GM19463 (cell line): ENCODE data around the gene SPG21.

ENCODE experiments used
- ATAC-seq: cut with Tn5 transposase; IDR thresholded peaks from one replicate; pipeline ENCODE4 v1.9.1; 2021; ENCODE audit warnings: mild to moderate bottlenecking, moderate library complexity; ENCODE audit not compliant: unreplicated experiment

Gene SPG21

GRCh38 chr15:64993290-64993689 is 3.6 kb upstream of the SPG21 start:
- no peak for ATAC-seq

DNA sequence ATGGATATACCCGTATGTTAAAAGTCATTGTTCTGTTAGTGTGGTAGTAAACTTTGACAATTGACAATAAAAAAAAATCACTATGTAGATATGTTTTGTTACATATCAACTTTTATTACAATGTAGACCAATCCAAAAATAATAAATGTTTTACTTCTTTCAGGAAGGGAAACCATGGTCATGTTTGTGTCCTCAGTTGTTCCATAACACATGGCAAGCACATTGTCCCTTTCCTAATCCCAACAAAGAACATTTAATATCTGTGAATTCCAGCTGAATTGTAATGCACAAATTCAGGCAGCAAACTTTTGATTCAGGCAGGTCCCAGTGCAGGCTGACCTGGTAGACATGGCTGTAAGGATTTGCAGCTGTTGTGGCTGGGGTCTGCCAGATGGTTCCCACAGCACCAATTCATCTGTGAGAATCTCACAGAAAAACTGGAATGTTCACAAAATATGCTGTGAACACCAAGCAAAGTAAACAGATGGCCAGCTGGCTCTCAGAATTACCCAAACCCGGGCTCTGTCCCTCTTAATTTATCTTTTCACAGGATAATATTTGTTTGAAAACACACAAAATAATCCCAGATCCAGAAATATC is 1.9 kb upstream of the SPG21 start:
- ATAC-seq = no peak

DNA sequence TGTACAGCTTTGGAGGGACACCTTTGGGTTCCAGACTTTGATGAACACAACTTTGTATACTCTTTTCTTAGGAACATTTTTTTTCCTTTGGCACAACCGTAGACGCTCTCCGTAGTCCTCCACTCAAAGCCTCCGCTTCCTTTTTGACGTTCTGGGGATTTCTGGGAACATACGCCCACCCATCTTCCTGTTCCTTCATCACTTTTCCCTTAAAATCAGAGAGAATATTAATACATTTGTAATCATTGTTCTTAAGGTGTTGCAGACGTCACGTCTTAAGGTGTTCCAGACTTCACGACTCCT is 405 bp upstream of the SPG21 start:
- no peak for ATAC-seq

DNA sequence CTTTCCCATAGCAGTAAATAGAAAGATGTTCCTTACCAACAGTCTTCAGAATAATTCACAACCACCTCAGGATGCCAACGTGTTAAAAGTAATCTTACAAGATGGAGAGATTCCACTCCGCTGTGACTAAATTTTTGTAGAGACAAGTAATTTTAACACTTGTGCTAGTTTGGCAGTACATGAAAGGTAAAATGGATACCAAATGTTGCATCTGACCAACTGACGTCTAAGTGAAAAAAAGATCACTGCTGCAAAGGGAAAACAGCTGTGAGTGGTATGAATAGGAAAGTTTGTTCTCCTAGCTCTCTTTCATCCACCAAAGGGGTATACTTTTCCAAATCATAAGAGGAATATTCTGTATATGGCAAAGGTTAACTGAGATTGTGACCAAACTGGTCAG is 2.6 kb downstream of the SPG21 start:
- no peak for ATAC-seq

- ATAC-seq = no peak
Measured at GRCh38 chr15:64985366-64986033, 4.2 kb downstream of the SPG21 start.

GRCh38 chr15:64982472-64982871 is 7.2 kb downstream of the SPG21 start:
- ATAC-seq = no peak

DNA sequence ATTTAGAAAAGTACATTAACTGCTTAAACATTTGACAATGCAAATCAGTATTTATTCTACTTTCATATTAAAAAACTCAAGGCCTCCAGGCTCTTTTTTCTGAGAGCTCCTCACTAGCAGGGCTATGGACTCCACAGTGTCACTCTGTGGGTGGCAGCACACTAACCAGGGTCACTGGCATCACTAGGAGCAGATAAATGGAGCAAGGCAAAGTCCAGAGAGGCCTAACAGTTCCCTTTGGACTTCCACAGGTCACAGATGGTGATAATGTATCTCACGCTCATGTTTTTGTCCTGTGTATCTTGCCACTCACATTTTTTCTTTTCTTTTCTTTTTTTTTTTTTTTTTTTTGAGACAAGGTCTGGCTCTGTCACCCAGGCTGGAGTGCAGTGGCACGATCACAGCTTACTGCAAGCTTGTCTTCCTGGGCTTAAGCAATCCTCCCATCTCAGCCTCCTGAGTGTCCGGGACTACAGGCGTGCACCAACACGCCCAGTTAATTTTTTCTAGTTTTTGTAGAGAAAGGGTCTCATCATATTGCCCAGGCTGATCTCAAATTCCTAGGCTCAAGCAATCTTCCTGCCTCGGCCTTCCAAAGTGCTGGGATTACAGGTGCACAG is 7.8 kb downstream of the SPG21 start:
- ATAC-seq = no peak

DNA sequence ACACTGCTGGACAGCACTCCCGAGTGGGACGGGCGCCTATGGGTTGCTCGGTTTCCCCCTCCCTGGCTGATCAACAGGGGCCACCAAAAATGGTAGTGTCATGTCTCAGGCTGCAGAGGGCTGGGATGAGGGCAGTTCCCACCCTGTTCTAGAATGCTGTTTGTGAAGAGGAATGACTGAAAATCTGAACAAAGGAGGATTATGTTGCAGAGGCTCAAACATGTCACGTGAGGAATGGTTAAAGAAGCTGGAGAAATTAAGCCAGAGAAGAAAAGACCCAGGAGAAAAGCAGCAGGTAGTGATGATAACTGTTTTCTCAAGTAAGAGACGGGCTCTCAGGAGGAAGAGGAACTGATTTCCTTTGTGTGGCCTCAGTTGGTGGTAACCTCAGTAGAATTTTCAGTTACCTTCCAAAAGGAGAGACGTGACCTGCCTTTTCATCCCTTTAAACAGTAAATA is 10.4 kb downstream of the SPG21 start:
- no peak for ATAC-seq

DNA sequence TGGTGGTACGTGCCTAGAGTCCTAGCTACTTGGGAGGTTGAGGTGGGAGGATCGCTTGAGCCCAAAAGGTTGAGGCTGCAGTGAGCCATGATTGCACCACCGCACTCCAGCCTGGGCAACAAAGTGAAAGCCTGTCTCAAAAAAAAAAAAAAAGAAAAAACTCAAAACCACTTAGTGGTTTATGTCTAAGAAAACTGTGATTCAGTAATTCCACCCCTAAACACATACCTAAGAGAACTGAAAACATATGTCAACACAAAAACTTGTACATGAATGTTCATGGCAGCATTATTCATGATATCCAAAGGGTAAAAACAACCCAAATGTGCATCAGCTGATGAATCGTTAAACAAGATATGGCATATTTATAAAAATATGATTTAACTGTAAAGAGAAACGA is 14.3 kb downstream of the SPG21 start:
- ATAC-seq = no peak

DNA sequence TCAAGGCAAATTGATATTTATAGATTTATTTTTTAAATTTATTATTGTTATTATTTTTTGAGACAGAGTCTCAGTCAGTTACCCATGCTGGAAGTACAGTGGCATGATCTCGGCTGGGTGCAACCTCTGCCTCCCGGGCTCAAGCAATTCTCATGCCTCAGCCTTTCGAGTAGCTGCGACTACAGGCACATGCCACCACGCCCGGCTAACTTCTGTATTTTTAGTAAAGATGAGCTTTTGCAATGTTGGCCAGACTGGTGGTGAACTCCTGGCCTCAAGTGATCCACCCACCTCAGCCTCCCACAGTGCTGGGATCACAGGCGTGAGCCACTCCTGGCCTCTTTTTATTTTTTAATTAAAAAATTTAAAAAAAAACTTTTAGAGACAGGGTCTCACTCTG is 19.0 kb downstream of the SPG21 start:
- ATAC-seq = no peak

GRCh38 chr15:64969401-64969800 is 20.3 kb downstream of the SPG21 start:
- no peak for ATAC-seq

GRCh38 chr15:64961013-64961412 is 28.7 kb downstream of the SPG21 start:
- ATAC-seq = no peak

GRCh38 chr15:64960153-64960552 is 29.6 kb downstream of the SPG21 start:
- ATAC-seq = no peak

GRCh38 chr15:64959128-64959527 is 30.6 kb downstream of the SPG21 start:
- ATAC-seq = no peak

- no peak for ATAC-seq
Measured at GRCh38 chr15:64954395-64954794, 35.3 kb downstream of the SPG21 start.

DNA sequence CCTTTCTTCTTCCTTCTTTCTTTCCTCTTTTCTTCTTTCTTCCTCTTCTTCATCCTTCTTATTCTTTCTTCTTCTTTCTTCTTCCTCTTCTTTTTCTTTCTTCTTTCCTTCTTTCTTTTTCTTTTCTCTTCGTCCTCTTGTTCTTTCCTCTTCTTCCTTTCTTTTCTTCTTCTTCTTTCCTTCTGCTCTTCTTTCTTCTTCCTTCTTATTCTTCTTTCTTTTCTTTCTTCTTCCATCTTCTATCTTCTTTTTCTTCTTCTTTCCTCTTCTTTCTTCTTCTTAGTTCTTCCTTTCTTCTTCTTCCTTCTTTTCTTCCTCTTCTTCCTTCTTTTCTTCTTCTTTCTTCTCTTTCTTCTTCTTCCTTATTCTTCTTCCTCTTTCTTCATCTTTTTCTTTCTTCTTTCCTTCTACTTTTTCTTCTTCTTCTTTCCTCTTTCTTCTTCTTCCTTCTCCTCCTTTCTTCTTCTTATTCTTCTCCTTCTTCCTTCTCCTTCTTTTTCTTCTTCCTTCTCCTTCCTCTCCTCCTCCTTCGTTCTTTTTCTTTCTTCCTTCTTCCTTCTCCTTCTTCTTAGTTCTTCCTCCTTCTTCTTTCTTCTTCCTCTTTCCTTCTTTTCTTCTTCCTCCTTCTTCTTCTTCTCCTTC is 37.8 kb downstream of the SPG21 start:
- ATAC-seq = no peak

DNA sequence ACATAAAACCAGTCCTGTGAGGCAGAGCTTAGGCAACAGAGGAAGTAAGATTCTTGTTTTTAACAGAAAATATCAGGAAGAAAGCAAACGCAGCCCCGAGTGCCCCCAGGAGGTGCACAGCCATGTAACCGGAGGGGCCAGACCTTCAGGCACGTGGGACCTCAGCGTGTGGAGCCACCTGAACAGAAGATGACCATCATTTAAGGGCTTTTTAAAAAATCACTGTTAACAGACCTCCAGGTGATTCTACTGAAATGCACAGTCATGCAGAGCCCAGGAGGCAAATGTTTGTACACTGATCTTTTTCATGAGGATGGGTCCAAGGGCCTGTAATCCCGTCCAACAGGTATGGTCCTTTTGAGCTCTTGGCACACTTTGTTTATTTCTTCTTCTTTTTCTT is 38.8 kb downstream of the SPG21 start:
- ATAC-seq = no peak

GRCh38 chr15:64949383-64950186 is 40.1 kb downstream of the SPG21 start:
- ATAC-seq = no peak

DNA sequence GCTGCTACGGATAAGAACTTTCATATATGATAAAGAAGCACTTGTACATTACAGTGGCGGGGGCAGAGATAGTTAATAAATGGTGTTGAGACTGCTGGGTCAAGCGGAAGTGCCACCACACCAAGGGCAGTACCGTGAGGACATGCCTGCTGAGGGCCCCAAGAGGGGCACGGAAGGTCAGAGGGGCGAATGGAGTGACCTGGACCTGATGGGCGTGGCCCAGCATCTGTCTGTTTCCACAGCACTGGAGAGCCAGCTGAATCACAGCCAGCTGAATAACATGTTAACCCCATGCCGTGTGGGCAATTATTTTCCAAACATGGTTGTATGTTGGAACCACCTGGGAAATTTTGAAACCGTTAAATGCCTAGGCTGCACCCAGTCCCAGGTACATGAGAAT is 40.8 kb downstream of the SPG21 start:
- no peak for ATAC-seq

GRCh38 chr15:64947211-64947610 is 42.5 kb downstream of the SPG21 start:
- ATAC-seq = no peak

DNA sequence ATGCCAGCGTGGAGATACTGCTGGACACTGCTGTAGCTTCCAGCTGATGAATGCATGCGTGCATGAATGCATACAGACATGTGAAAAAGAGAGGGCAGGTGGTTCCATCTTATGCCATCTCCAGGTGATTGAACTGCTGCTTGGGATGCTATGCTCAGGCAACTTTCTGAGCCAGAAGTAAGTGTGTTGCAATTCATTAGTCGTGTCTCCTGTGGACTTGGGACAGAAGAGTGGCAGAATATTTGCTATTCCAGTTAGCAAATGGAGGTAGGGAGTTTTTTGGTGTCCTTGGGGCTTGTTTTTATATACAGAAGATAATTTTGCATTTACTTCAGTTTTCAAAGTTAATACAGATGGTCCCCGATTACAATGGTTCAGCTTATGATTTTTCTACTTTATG is 44.8 kb downstream of the SPG21 start:
- ATAC-seq = no peak
